Activated B cell treated with CpG ODN at 0.5 μM for 24 hours (primary cell): Measurements from ENCODE around the gene SPN. TPM values are rescaled to one million over a fixed set of nuclear protein-coding genes. Genes with fewer than 3 reads are reported as not detected.

ENCODE experiments used
- ATAC-seq: fragments of 200-7000 bp; cut with Tn5 transposase; one replicate; pipeline ENCODE4 v1.10.0; 2021; ENCODE audit warnings: low read depth, mild to moderate bottlenecking, moderate library complexity
- CTCF ChIA-PET: fragments of 350-600 bp; sonication (Branson Sonifier 250); formaldehyde crosslinking; loops from one replicate; lab custom pipeline; 2021; ENCODE audit warnings: antibody characterized with exemption; lab: Charles Lee
- POLR2A ChIA-PET: fragments of 350-600 bp; sonication (Branson Sonifier 250); formaldehyde crosslinking; loops from one replicate; lab custom pipeline; 2021; ENCODE audit warnings: antibody characterized with exemption; lab: Charles Lee
- DNase-seq: peaks from one replicate; pipeline ENCODE4 v3.0.0; 2022
- H3K27ac Mint-ChIP-seq: one replicate; pipeline ENCODE4 v1.8.0; 2020; ENCODE audit warnings: mixed read lengths
- H3K27me3 Mint-ChIP-seq: one replicate; pipeline ENCODE4 v1.8.0; 2021; ENCODE audit warnings: mixed read lengths
- H3K36me3 Mint-ChIP-seq: one replicate; pipeline ENCODE4 v1.8.0; 2021; ENCODE audit warnings: low read depth, mixed read lengths
- H3K4me1 Mint-ChIP-seq: one replicate; pipeline ENCODE4 v1.8.0; 2021; ENCODE audit warnings: mixed read lengths
- H3K4me3 Mint-ChIP-seq: one replicate; pipeline ENCODE4 v1.8.0; 2020; ENCODE audit warnings: mild to moderate bottlenecking, mixed read lengths
- H3K9me3 Mint-ChIP-seq: one replicate; pipeline ENCODE4 v1.8.0; 2020; ENCODE audit warnings: mixed read lengths
- intact Hi-C: fragments of 100-400 bp; cut with micrococcal nuclease; formaldehyde crosslinking; loops from one replicate; pipeline ENCODE4 v1.15.1; 2024
- total RNA-seq: library from RNA; stranded (reverse); gene quantifications from 2 replicates; pipeline ENCODE4 v1.2.3, GENCODE V29; 2022
- TF ChIP-seq, protein P1 (sequence below): fragments of 200-600 bp; IDR thresholded peaks from one replicate; pipeline ENCODE4 v1.8.0; 2022; ENCODE audit warnings: antibody characterized with exemption, mild to moderate bottlenecking

The SPN gene
- total RNA-seq, 1 donor from 2014 or later, result 2.4 TPM

- Mint-ChIP-seq H3K4me3 (no peak overlapping the region), H3K4me1 (peaks cover 24% of the 10 kb centered on the region), H3K27me3 (no peaks in the 10 kb centered on the region), H3K9me3 (no peaks in the 10 kb centered on the region), H3K27ac (no peak overlapping the region), H3K36me3 (no peaks in the 10 kb centered on the region)
- POLR2A ChIA-PET, result interaction anchor here (0.5 to 1.0 kb wide), 2 partner anchors 78 to 443 kb away, joined by 3 read pairs; partner anchors contain the start of gene KIF22
- intact Hi-C loops, result no loop called here
- CTCF ChIA-PET, result interaction anchor here (0.6 to 1.3 kb wide), 3 partner anchors 11 to 766 kb away, joined by 3 to 4 read pairs (median 3); no protein-coding TSS in a partner anchor
- DNase-seq, result no peak
- TF ChIP-seq, protein P1, sequence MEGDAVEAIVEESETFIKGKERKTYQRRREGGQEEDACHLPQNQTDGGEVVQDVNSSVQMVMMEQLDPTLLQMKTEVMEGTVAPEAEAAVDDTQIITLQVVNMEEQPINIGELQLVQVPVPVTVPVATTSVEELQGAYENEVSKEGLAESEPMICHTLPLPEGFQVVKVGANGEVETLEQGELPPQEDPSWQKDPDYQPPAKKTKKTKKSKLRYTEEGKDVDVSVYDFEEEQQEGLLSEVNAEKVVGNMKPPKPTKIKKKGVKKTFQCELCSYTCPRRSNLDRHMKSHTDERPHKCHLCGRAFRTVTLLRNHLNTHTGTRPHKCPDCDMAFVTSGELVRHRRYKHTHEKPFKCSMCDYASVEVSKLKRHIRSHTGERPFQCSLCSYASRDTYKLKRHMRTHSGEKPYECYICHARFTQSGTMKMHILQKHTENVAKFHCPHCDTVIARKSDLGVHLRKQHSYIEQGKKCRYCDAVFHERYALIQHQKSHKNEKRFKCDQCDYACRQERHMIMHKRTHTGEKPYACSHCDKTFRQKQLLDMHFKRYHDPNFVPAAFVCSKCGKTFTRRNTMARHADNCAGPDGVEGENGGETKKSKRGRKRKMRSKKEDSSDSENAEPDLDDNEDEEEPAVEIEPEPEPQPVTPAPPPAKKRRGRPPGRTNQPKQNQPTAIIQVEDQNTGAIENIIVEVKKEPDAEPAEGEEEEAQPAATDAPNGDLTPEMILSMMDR, result no peak
- ATAC-seq, result no peak
Measured at GRCh38 chr16:29712809-29713208, 49.8 kb downstream of the SPN start.

DNA sequence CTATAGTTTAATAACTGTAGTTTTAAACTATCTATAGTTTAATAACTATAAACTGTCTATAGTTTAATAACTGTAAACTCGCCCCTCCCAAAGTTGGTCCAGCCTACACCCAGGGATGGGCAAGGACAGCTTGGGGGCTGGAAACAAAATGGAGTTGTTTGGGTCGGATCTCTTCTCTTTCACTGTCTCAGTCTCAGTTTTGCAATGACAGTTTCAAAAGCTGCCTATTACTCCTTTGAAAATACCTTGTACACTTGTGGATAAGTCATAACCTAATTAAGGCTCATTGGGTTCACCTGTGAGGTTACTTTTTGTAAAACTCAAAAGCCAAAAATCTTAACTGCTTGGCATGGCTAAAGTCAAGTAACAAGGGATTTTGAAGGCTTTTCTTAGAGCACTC, 51.3 kb downstream of the SPN start:
- Mint-ChIP-seq H3K27me3 (no peaks in the 10 kb centered on the region), H3K4me3 (no peak overlapping the region), H3K27ac (no peak overlapping the region), H3K36me3 (no peaks in the 10 kb centered on the region), H3K4me1 (peaks cover 15% of the 10 kb centered on the region), H3K9me3 (no peaks in the 10 kb centered on the region)
- ChIA-PET CTCF (interaction anchor here (0.6 to 2.3 kb wide), 2 partner anchors 8 to 14 kb away, joined by 4 to 7 read pairs; no protein-coding TSS in a partner anchor), POLR2A (interaction anchor here (0.7 to 1.0 kb wide), 2 partner anchors 90 to 281 kb away, joined by 3 to 6 read pairs; partner anchors contain the start of gene HIRIP3)
- no peak for ATAC-seq
- intact Hi-C loops, result no loop called here
- TF ChIP-seq, protein P1, result no peak
- DNase-seq, result no peak

GRCh38 chr16:29714972-29715371, 51.9 kb downstream of the SPN start:
- TF ChIP-seq, protein P1, result no peak
- no peak overlapping the region for H3K4me3 Mint-ChIP-seq
- ChIA-PET CTCF (interaction anchor here (0.6 to 2.3 kb wide), 3 partner anchors 9 to 308 kb away, joined by 3 to 7 read pairs (median 4); partner anchors contain the start of gene C16orf92), POLR2A (interaction anchor here (1.0 kb wide), 1 partner anchor 90 kb away, joined by 3 read pairs; no protein-coding TSS in a partner anchor)
- ATAC-seq, result no peak
- H3K4me1 Mint-ChIP-seq, result peaks cover 11% of the 10 kb centered on the region
- H3K36me3 Mint-ChIP-seq, result no peaks in the 10 kb centered on the region
- H3K27ac Mint-ChIP-seq, result no peak overlapping the region
- H3K9me3 Mint-ChIP-seq, result no peaks in the 10 kb centered on the region
- H3K27me3 Mint-ChIP-seq, result no peaks in the 10 kb centered on the region
- no peak for DNase-seq
- intact Hi-C loops, result no loop called here

DNA sequence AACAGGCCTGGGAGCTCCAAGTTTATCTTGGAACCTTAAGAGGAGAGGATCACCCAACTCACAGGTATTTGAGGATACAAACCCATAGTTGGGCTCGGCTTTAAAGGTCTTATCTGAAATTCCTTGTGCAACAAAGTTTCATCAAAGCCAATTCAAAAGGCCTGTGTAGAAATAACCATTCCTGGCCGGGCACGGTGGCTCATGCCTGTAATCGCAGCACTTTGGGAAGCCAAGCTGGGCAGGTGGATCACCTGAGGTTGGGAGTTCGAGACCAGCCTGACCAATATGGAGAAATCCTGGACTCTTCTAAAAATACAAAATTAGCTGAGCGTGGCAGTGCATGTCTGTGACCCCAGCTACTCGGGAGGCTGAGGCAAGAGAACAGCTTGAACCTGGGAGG, 54.1 kb downstream of the SPN start:
- TF ChIP-seq, protein P1, result no peak
- Mint-ChIP-seq H3K36me3 (no peaks in the 10 kb centered on the region), H3K27ac (no peak overlapping the region), H3K9me3 (no peaks in the 10 kb centered on the region), H3K4me3 (no peak overlapping the region), H3K27me3 (no peaks in the 10 kb centered on the region), H3K4me1 (peaks cover 7% of the 10 kb centered on the region)
- DNase-seq (no peak), ATAC-seq (no peak)
- ChIA-PET CTCF (interaction anchor here (1.2 kb wide), 1 partner anchor 72 kb away, joined by 3 read pairs; no protein-coding TSS in a partner anchor), POLR2A (interaction anchor here (0.6 kb wide), 1 partner anchor 91 kb away, joined by 4 read pairs; no protein-coding TSS in a partner anchor)
- intact Hi-C loops, result no loop called here

DNA sequence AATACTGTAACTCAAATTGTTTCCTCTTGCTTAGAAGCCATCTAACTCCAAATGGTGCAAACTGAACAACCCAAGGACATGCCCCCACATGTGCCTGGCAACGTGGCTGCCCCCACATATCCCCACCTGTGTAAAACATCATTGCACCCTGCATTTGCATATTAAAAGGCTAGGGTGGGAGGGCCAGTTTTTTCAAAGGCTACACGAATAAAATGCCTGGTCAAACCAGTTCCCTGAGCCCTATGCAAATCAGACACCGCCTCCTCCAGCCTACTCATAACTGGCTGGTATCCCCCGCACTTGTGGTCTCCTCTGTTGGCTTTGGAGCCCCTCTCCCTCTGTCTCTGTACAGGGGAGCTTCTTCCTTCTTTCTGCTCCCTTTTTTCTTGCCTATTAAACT, 56.0 kb downstream of the SPN start:
- intact Hi-C loops, result no loop called here
- DNase-seq (no peak), ATAC-seq (no peak)
- TF ChIP-seq, protein P1, result no peak
- Mint-ChIP-seq H3K27ac (no peak overlapping the region), H3K4me1 (peaks cover 7% of the 10 kb centered on the region), H3K4me3 (no peak overlapping the region), H3K9me3 (no peaks in the 10 kb centered on the region), H3K36me3 (no peaks in the 10 kb centered on the region), H3K27me3 (no peaks in the 10 kb centered on the region)
- CTCF ChIA-PET, result no interaction called here
- POLR2A ChIA-PET, result no interaction called here

Other genes starting within 250 kb of the SPN start
- 15.1 and 19.5 TPM in 2 replicates for gene BOLA2, start 208.9 kb upstream of the SPN start, total RNA-seq
- gene SLX1B, start 208.7 kb upstream of the SPN start, total RNA-seq, result 51.2 and 60.4 TPM in 2 replicates
- 2.1 and 4.3 TPM in 2 replicates for gene SULT1A4, start 203.3 kb upstream of the SPN start, total RNA-seq
- 125 and 158 TPM in 2 replicates for gene NPIPB12, start 156.8 kb upstream of the SPN start, total RNA-seq
- 0.64 and 0.84 TPM in 2 replicates for gene QPRT, start 15.9 kb downstream of the SPN start, total RNA-seq
- gene C16orf54, start 82.7 kb downstream of the SPN start, total RNA-seq, result 20.4 and 22.5 TPM in 2 replicates
- gene ZG16, start 115.0 kb downstream of the SPN start, total RNA-seq, result not detected in 2 replicates
- gene KIF22, start 127.5 kb downstream of the SPN start, total RNA-seq, result 33.1 and 40.1 TPM in 2 replicates
- gene MAZ, start 143.3 kb downstream of the SPN start, total RNA-seq, result 172 and 187 TPM in 2 replicates
- 0.11 and 0.54 TPM in 2 replicates for gene PRRT2, start 148.9 kb downstream of the SPN start, total RNA-seq
- 18.6 and 20.3 TPM in 2 replicates for gene PAGR1, start 152.9 kb downstream of the SPN start, total RNA-seq
- 177 and 179 TPM in 2 replicates for gene MVP, start 157.2 kb downstream of the SPN start, total RNA-seq
- gene CDIPT, start 200.0 kb downstream of the SPN start, total RNA-seq, result 28.7 and 29.8 TPM in 2 replicates
- gene SEZ6L2, start 236.3 kb downstream of the SPN start, total RNA-seq, result not detected in 2 replicates
- gene ASPHD1, start 237.2 kb downstream of the SPN start, total RNA-seq, result 0.12 TPM in 1 of 2 replicates, not detected in the other